ENCODE measurements around the gene CLINT1.

GRCh38 chr5:157828944-157829639 is 29.9 kb downstream of the CLINT1 start:
- TF ChIP-seq EZH2 (IDR thresholded peaks at IDR 0.05) (no peak), POLR2AphosphoS5 (IDR thresholded peaks at IDR 0.05; ENCODE audit: borderline replicate concordance, low read depth, low read length) (no peak), FOXP2 (optimal IDR thresholded peaks at IDR 0.05; ENCODE audit: control extremely low read depth, extremely low read length, insufficient read depth) (no peak)
